Immature natural killer cell (primary cell): ENCODE measurements around the gene SH3YL1. TPM values are rescaled to one million over a fixed set of nuclear protein-coding genes. Genes with fewer than 3 reads are reported as not detected.
"Not testable (repeated sequence)": the region's sequence is repeated elsewhere in the genome, so short reads cannot be mapped to it uniquely, and the experiment has no call there.

Source experiments
- DNase-seq, 3 donors: peaks; one replicate each; pipeline ENCODE4 v3.0.0; 2022; ENCODE audit warnings: mixed read lengths in 1 of 3
- H3K27ac Mint-ChIP-seq, 6 donors: one replicate each; pipeline ENCODE4 v1.8.0; 2020; ENCODE audit warnings: mixed read lengths in 6 of 6, mild to moderate bottlenecking in 5 of 6, inconsistent platforms in 4 of 6, moderate library complexity in 3 of 6
- H3K27me3 Mint-ChIP-seq, 3 donors: one replicate each; pipeline ENCODE4 v1.8.0; 2020 to 2021; ENCODE audit warnings: low read depth in 3 of 3, mild to moderate bottlenecking in 3 of 3, mixed read lengths in 3 of 3, moderate library complexity in 3 of 3, inconsistent platforms in 1 of 3
- H3K36me3 Mint-ChIP-seq, 3 donors: one replicate each; pipeline ENCODE4 v1.8.0; 2020; ENCODE audit warnings: mixed read lengths in 3 of 3, inconsistent platforms in 2 of 3, mild to moderate bottlenecking in 2 of 3
- H3K4me1 Mint-ChIP-seq, 2 donors: one replicate each; pipeline ENCODE4 v1.8.0; 2020; ENCODE audit warnings: inconsistent platforms in 2 of 2, mild to moderate bottlenecking in 2 of 2, mixed read lengths in 2 of 2, moderate library complexity in 1 of 2
- H3K4me3 Mint-ChIP-seq, 5 donors: one replicate each; pipeline ENCODE4 v1.8.0; 2020; ENCODE audit warnings: mild to moderate bottlenecking in 5 of 5, mixed read lengths in 5 of 5, inconsistent platforms in 3 of 5, moderate library complexity in 3 of 5
- H3K9me3 Mint-ChIP-seq, 6 donors: one replicate each; pipeline ENCODE4 v1.8.0; 2020; ENCODE audit warnings: mild to moderate bottlenecking in 6 of 6, mixed read lengths in 6 of 6, inconsistent platforms in 4 of 6, moderate library complexity in 3 of 6
- polyA plus RNA-seq, 3 donors: library from polyadenylated mRNA; unstranded; fragments of 300-500 nt; fragmentation: Illumina TruSeq; gene quantifications; one replicate each; pipeline ENCODE4 v1.2.3, GENCODE V29; 2021

The SH3YL1 gene
- polyA plus RNA-seq, 3 donors from 2014 or later, result 20.8 to 29.5 (median 23.0) TPM

DNA sequence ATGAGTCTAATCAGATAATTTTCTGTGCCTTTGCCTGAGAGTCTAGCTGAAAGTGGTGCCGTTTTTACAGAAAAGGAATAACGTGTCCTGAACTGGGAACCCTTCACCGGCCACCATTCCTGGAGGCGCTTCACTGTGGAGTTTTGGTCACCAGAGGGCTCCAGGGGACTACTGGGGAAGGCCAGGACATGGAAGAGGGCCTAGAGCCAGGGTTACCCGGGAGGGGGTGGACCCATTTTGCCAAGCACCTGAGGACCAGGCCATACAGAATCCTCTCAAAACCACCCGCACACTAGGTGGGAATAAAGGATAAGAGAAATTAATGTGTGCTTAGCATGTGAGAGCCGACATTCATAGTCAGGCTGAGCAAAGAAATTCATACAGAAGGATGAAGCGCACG, 91.7 kb downstream of the SH3YL1 start:
- H3K36me3 Mint-ChIP-seq, H3K9me3 Mint-ChIP-seq, H3K27me3 Mint-ChIP-seq, H3K4me3 Mint-ChIP-seq, H3K27ac Mint-ChIP-seq: not testable (repeated sequence)
- H3K4me1 Mint-ChIP-seq, result peaks cover 31 to 32% of the 10 kb centered on the region in 2 donors
- DNase-seq, result peak in 2 of 3 donors; percentile 22 to 27

DNA sequence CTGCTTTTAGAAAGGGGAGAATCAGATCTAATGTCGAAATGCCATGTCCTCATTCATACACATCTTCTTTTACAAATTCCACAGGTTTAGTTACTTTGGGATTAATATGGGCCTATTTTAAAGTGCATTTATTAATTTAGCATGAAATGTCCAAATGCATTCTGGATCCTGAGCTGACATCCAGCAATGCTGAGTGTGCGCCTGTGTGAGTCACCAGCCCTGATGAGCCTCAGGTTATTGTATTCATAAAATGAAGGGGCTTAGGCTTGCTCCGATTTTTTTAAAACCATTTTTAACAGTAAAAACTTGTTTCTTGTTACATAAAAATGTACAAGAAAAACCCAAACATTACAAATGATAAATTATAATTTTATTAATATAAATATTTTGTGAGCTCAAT, 94.1 kb downstream of the SH3YL1 start:
- peaks cover 0 to 4% (median 0%) of the 10 kb centered on the region in 3 donors for H3K36me3 Mint-ChIP-seq
- no peaks in the 10 kb centered on the region for H3K9me3 Mint-ChIP-seq
- no peak overlapping the region for H3K27ac Mint-ChIP-seq
- DNase-seq, result no peak
- peaks cover 2 to 6% (median 2%) of the 10 kb centered on the region in 3 donors for H3K27me3 Mint-ChIP-seq
- H3K4me1 Mint-ChIP-seq, result peaks cover 22 to 26% of the 10 kb centered on the region in 2 donors
- H3K4me3 Mint-ChIP-seq, result no peak overlapping the region

Other genes starting within 250 kb of the SH3YL1 start
- gene FAM110C, start 217.5 kb downstream of the SH3YL1 start, polyA plus RNA-seq, result 1 to 10 TPM in 2 of 3 donors, not detected in 1; 1.9 to 2.8 TPM
- 100 to 1,000 TPM; 191 to 339 (median 197) TPM for gene ACP1, start 915 bp upstream of the SH3YL1 start, polyA plus RNA-seq
- gene ALKAL2, start 24.1 kb upstream of the SH3YL1 start, polyA plus RNA-seq, result 1 to 10 TPM; 4.1 to 7.5 (median 6.6) TPM